HG03457 (cell line): ENCODE data around the gene ADAMTS16.

Source experiments
- ATAC-seq: cut with Tn5 transposase; IDR thresholded peaks from one replicate; pipeline ENCODE4 v1.9.1; 2021; ENCODE audit warnings: moderate number of reproducible peaks; ENCODE audit not compliant: unreplicated experiment

Gene ADAMTS16

DNA sequence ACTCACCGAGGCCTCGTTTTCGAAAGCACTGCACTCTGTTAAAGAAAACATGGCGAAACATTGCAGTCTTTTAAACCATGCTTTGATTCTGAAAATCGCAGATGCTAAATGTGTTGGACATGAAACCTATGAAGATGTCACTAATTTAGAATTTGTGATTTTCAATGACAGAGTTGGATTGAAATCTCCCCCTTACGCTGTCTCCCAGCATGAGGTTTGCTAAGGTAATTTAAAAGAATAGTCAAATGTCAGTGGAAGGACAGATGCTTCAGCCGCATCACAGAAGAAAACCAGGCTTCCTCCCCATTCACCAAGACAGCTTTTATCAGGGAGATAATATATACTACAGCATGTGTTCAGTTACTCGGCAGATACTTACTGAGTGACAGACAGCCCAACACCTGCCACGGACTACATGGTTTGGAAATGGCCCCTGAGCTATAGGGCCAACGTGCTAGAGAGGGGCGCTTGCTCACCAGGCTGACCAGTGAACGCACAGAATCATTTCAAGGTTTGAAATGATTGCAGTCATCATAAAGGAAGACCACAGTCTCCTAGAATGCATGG lies 136.9 kb downstream of the ADAMTS16 start:
- no peak for ATAC-seq

GRCh38 chr5:5278201-5278814 lies 138.2 kb downstream of the ADAMTS16 start:
- no peak for ATAC-seq

- ATAC-seq: no peak
These were observed 138.8 kb downstream of the ADAMTS16 start for GRCh38 chr5:5278815-5279381.

GRCh38 chr5:5285906-5286305 lies 145.8 kb downstream of the ADAMTS16 start:
- ATAC-seq: no peak

DNA sequence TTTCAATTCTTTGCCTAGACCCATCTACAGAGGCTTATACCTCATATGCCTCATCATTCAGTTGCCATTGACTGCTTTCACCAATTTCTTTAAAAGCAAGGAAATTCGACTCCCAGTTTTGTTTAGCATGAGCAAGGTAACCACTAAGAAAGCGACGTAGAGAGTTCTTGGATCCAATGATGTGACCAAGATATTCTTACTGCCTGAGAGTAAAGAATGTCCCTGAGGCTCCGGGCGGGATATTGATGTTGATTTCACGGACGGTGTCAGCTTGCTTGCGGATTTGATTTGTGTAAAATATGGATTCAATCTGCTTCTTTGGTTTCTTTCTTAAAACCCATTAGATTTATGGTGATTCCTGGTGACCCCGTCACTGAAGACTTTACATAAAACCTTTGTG lies 147.3 kb downstream of the ADAMTS16 start:
- ATAC-seq: no peak

- ATAC-seq: no peak
These were observed 148.1 kb downstream of the ADAMTS16 start for GRCh38 chr5:5288201-5288600.

DNA sequence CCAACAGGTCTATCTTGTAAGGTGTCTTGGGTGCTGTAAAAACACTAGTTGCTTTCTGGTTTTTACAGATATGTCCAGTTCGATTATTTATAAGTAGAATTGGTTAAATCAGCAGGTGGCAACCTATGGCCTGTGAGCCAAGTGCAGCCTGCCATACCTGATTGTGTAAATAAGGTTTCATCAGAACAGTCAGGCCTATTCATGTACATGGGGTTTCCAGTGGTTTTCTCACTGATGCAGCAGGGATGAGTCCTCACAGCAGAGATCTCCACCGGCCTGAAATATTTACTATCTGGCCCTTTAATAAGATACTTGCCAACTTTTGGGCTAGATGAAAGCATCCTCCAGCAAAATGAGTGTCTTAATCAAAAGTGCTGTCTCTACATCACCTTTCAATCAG lies 149.4 kb downstream of the ADAMTS16 start:
- no peak for ATAC-seq

GRCh38 chr5:5290674-5291334 lies 150.7 kb downstream of the ADAMTS16 start:
- ATAC-seq: no peak

DNA sequence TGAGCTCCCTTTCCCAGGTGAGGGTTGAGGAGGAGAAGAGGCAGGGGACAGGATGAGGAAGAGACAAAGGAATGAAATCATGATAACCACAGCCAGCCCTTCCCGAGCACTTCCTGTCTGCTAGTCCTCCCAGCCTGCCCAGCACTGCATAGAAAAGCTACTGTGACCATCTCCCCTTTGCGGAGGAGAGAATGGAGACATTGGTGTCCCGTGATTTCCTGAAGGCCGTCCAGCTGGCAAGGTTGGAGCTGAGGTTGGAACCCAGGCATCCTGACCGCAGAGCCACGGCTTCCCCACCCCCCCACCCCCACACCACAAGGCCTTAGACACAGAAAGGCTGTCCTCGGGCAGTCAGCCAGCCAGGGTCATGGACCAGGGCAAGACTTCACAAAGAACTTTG lies 151.2 kb downstream of the ADAMTS16 start:
- no peak for ATAC-seq

- ATAC-seq: no peak
These were observed 152.9 kb downstream of the ADAMTS16 start for GRCh38 chr5:5293029-5293428.

DNA sequence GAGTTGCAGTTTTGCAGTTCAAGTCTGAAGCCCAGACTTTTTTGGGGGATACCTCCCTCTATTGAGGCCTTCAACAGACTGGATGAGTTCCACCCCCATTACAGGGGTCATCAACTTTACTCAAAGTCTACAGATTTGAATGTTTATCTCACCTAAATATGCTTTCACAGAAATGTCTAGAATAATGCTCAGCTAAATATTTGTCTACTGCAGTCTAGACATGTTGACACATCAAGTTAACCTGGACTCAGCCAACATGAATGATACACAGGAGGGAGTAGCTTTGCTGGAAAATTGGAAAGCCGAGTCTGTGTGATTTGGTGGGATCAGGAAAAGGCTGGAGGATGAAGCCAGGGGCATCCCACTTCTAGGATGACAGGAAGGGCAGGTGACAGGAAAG lies 154.3 kb downstream of the ADAMTS16 start:
- ATAC-seq: no peak

GRCh38 chr5:5295351-5295750 lies 155.2 kb downstream of the ADAMTS16 start:
- no peak for ATAC-seq

DNA sequence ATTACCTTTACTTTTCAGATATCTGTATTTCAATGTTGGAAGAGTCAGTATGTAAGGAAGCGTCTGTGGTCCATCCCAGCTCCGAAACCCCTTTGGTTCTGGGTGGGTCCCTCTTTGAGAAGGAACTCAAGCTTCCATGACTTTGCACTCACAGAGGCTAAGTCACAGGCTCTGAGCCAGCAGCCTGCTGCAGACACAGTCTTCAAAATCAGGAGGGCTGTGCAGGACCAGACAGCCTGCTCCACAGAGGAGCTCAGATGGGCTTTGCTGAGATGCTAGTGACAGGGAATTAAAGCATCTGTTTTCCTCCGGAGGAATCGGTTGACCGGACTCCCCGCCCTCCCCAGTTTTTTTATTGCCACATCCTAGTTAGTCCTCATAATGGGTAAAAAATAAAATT lies 155.9 kb downstream of the ADAMTS16 start:
- ATAC-seq: no peak

GRCh38 chr5:5297432-5298067 lies 157.4 kb downstream of the ADAMTS16 start:
- ATAC-seq: no peak

- no peak for ATAC-seq
These were observed 158.0 kb downstream of the ADAMTS16 start for GRCh38 chr5:5298068-5298633.

DNA sequence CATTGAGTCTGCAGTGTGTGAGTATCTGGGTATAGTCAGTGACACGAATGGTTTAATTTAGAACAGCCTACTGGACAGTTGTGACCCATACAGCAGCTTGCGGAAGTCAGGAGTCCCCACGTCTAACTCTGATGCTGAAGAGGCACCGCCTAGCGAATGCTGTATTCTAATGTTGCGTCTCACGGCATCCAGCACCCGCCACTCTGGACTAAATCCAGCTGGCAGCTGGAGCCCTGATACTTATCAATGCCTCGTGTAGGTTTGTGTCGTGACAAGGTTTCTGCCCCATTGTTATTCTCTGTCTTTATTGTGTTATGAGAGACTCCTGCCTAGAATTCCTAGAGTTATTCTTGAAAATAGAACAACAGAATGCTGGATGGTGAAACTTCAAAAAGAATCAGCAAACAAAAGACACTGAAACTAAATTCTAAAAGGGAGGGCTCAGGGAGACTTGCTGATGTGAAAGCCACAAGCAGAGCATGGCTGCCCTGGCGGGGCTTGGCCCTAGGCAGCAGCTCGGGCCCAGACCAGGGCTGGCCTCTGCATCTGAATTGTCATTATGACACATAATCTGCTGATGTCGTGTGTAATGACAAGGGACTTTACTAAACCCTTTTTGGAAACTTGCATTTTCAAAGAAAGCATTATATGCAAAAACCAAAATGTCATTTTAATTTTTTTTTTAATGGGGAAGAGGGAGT lies 158.9 kb downstream of the ADAMTS16 start:
- no peak for ATAC-seq

GRCh38 chr5:5301176-5301575 lies 161.0 kb downstream of the ADAMTS16 start:
- no peak for ATAC-seq

DNA sequence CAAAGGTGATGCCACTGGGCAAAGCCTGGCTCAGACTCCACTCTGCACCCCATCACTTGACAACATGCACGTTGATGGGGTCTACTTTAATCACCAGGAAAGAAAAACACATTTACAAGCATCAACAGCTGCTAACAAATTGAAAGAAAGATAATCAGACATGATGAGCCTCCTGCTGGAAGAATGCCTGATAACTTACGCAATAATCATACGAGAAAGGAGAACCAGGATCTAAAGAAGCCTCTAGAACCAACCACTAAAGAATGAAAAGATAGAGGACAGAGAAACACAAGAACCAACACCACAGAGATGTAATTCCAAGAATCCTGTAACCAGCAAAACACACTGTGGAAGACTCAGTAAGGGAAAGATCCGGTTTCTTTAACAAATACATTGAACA lies 162.1 kb downstream of the ADAMTS16 start:
- no peak for ATAC-seq

- no peak for ATAC-seq
These were observed 163.1 kb downstream of the ADAMTS16 start for GRCh38 chr5:5303242-5303641.

- ATAC-seq: no peak
These were observed 164.4 kb downstream of the ADAMTS16 start for GRCh38 chr5:5304361-5305020.
